Erythroblast (primary cell): ENCODE measurements around the gene FMO3.

Source experiments
- DNase-seq, 2 experiments: peaks; one replicate each; lab custom pipeline; 2025; lab: John Stamatoyannopoulos, UW
- GATA1 ChIP-seq: IDR thresholded peaks from 2 replicates; pipeline ENCODE4 v1.6.1; 2011; ENCODE audit warnings: low read depth, mild to moderate bottlenecking, control low read depth, low read length, moderate library complexity
- POLR2A ChIP-seq: IDR thresholded peaks from 2 replicates; pipeline ENCODE4 v1.6.1; 2011; ENCODE audit warnings: mild to moderate bottlenecking, low read length

The FMO3 gene

GRCh38 chr1:171127501-171127900 lies 36.8 kb downstream of the FMO3 start:
- TF ChIP-seq GATA1 (no peak), POLR2A (no peak)
- no peak for DNase-seq

- TF ChIP-seq GATA1, result no peak
- TF ChIP-seq POLR2A, result no peak
- DNase-seq, result no peak
Observed at GRCh38 chr1:171128463-171128862, 37.8 kb downstream of the FMO3 start.

GRCh38 chr1:171134204-171134923 lies 43.7 kb downstream of the FMO3 start:
- no peak for DNase-seq
- no peak for TF ChIP-seq GATA1
- no peak for TF ChIP-seq POLR2A

GRCh38 chr1:171137580-171137979 lies 46.9 kb downstream of the FMO3 start:
- no peak for TF ChIP-seq GATA1
- no peak for TF ChIP-seq POLR2A
- no peak for DNase-seq

- no peak for DNase-seq
- TF ChIP-seq POLR2A (no peak), GATA1 (no peak)
Observed at GRCh38 chr1:171138980-171139379, 48.3 kb downstream of the FMO3 start.

- DNase-seq, result peak in 1 of 2 experiments; percentile 1
- TF ChIP-seq POLR2A (no peak), GATA1 (no peak)
Observed at GRCh38 chr1:171139890-171140289, 49.2 kb downstream of the FMO3 start.

GRCh38 chr1:171140401-171140800 lies 49.7 kb downstream of the FMO3 start:
- DNase-seq, result no peak
- no peak for TF ChIP-seq GATA1
- no peak for TF ChIP-seq POLR2A

- DNase-seq, result no peak
- TF ChIP-seq GATA1 (no peak), POLR2A (no peak)
Observed at GRCh38 chr1:171140956-171141687, 50.4 kb downstream of the FMO3 start.

- no peak for TF ChIP-seq GATA1
- TF ChIP-seq POLR2A, result no peak
- no peak for DNase-seq
Observed at GRCh38 chr1:171141688-171142415, 51.1 kb downstream of the FMO3 start.

- no peak for DNase-seq
- TF ChIP-seq POLR2A (no peak), GATA1 (no peak)
Observed at GRCh38 chr1:171142416-171143385, 52.0 kb downstream of the FMO3 start.

- TF ChIP-seq POLR2A, result no peak
- no peak for TF ChIP-seq GATA1
- no peak for DNase-seq
Observed at GRCh38 chr1:171150156-171150555, 59.5 kb downstream of the FMO3 start.

GRCh38 chr1:171152549-171152948 lies 61.8 kb downstream of the FMO3 start:
- TF ChIP-seq POLR2A (no peak), GATA1 (no peak)
- no peak for DNase-seq

- DNase-seq, result no peak
- TF ChIP-seq POLR2A (no peak), GATA1 (no peak)
Observed at GRCh38 chr1:171155484-171155883, 64.8 kb downstream of the FMO3 start.
